ENCODE results near the gene LRATD1.

- no peak for TF ChIP-seq GATA3 (IDR thresholded peaks at IDR 0.05; ENCODE audit: low read depth, low read length)
- TF ChIP-seq GATA2 (IDR thresholded peaks at IDR 0.05; ENCODE audit: low read depth, low read length), result no peak
These were observed 23.6 kb downstream of the LRATD1 start for GRCh38 chr2:14656146-14656545.
